Ovary (tissue), 3 donors: ENCODE results near the gene NALF2.

Experiments
- CTCF ChIP-seq, 3 donors: fragments of 450-650 bp in 2 of 3; fragments of 200-600 bp in 1 of 3; IDR thresholded peaks; one replicate each; pipeline versions ENCODE4 v1.5.1 to v1.8.0; 2016 to 2022; ENCODE audit warnings: antibody characterized with exemption in 3 of 3, mild to moderate bottlenecking in 1 of 3
- POLR2A ChIP-seq: fragments of 450-650 bp; IDR thresholded peaks from one replicate; pipeline ENCODE4 v1.6.1; 2017; ENCODE audit warnings: antibody characterized with exemption, mild to moderate bottlenecking, moderate library complexity
- donor health status: DM: no; HTN: no; CAD: no.

GRCh38 chrX:69457756-69458155 lies 46.4 kb upstream of the NALF2 start:
- TF ChIP-seq CTCF (IDR thresholded peaks at IDR 0.05), result no peak
- TF ChIP-seq POLR2A, result no peak
